B cell (primary cell): ENCODE data around the gene B3GALNT1.

Experiments
- CTCF ChIP-seq: fragments of 200-600 bp; IDR thresholded peaks from one replicate; pipeline ENCODE4 v1.8.0; 2022; ENCODE audit warnings: antibody characterized with exemption, mild to moderate bottlenecking
- EZH2 ChIP-seq: IDR thresholded peaks from 2 replicates; pipeline ENCODE4 v1.6.1; 2012; ENCODE audit warnings: borderline replicate concordance, low read depth, mild to moderate bottlenecking, moderate library complexity, low read length; ENCODE audit not compliant: insufficient read depth, poor library complexity, severe bottlenecking

GRCh38 chr3:161142486-161142885 is 37.3 kb upstream of the B3GALNT1 start:
- no peak for TF ChIP-seq EZH2
- TF ChIP-seq CTCF, result no peak
